ENCODE measurements around the gene ITPK1. TPM values are rescaled to one million over a fixed set of nuclear protein-coding genes. Genes with fewer than 3 reads are reported as not detected.

Gene ITPK1
- total RNA-seq, 1 experiment from 2014 or later = 66.2 TPM

- BruUV-seq (replicated peaks) = no TSS peak
- ATAC-seq = no peak
- H3K9ac ChIP-seq (ENCODE audit: low read length) = no peak overlapping the region
- H3K4me1 ChIP-seq (ENCODE audit: insufficient read depth, low read length) = peaks cover 8% of the 10 kb centered on the region
- CTCF ChIA-PET = no interaction called here
- POLR2A ChIA-PET (ENCODE audit: unreplicated experiment) = no interaction called here
- no peaks in the 10 kb centered on the region for H3K9me3 ChIP-seq (ENCODE audit: low read length)
- H3K36me3 ChIP-seq (ENCODE audit: low read depth, low read length) = no peaks in the 10 kb centered on the region
- H3K27ac ChIP-seq (ENCODE audit: low read length) = no peak overlapping the region
- H4K20me1 ChIP-seq (ENCODE audit: low read length) = no peaks in the 10 kb centered on the region
- no peak for DNase-seq
- no peaks in the 10 kb centered on the region for H3F3A ChIP-seq (ENCODE audit: low read length, unreplicated experiment)
- TF ChIP-seq EZH2 (IDR thresholded peaks at IDR 0.05; ENCODE audit: low read length, unreplicated experiment) = no peak
- TF ChIP-seq CTCF (conservative IDR thresholded peaks at IDR 0.05; ENCODE audit: low read depth, low read length) = no peak
- no peak for TF ChIP-seq EZH2phosphoT487 (IDR thresholded peaks at IDR 0.05; ENCODE audit: borderline replicate concordance, low read length)
- H3K4me3 ChIP-seq (ENCODE audit: low read length) = no peak overlapping the region
- no peaks in the 10 kb centered on the region for H3K9me2 ChIP-seq (replicated peaks; ENCODE audit: low read length)
- H3K79me2 ChIP-seq (ENCODE audit: low read length) = no peaks in the 10 kb centered on the region
- no peak overlapping the region for H3K4me2 ChIP-seq (ENCODE audit: low read length)
- no peak overlapping the region for H2AFZ ChIP-seq (ENCODE audit: low read length)
- intact Hi-C loops (cut with micrococcal nuclease) = no loop called here
- H3K27me3 ChIP-seq (ENCODE audit: low read length) = no peaks in the 10 kb centered on the region
These were observed 176.6 kb downstream of the ITPK1 start for GRCh38 chr14:92938890-92939671.

GRCh38 chr14:92938235-92938875, 177.4 kb downstream of the ITPK1 start:
- Histone ChIP-seq H3K4me2 (ENCODE audit: low read length) (no peak overlapping the region), H3K4me3 (ENCODE audit: low read length) (no peak overlapping the region), H3K36me3 (ENCODE audit: low read depth, low read length) (no peaks in the 10 kb centered on the region), H3K9me2 (replicated peaks; ENCODE audit: low read length) (no peaks in the 10 kb centered on the region), H3F3A (ENCODE audit: low read length, unreplicated experiment) (no peaks in the 10 kb centered on the region), H3K27ac (ENCODE audit: low read length) (no peak overlapping the region), H3K79me2 (ENCODE audit: low read length) (no peaks in the 10 kb centered on the region), H3K27me3 (ENCODE audit: low read length) (no peaks in the 10 kb centered on the region), H2AFZ (ENCODE audit: low read length) (no peak overlapping the region), H3K4me1 (ENCODE audit: insufficient read depth, low read length) (peaks cover 8% of the 10 kb centered on the region), H3K9ac (ENCODE audit: low read length) (no peak overlapping the region), H4K20me1 (ENCODE audit: low read length) (no peaks in the 10 kb centered on the region), H3K9me3 (ENCODE audit: low read length) (no peaks in the 10 kb centered on the region)
- no peak for ATAC-seq
- CTCF ChIA-PET = no interaction called here
- no peak for DNase-seq
- intact Hi-C loops (cut with micrococcal nuclease) = no loop called here
- no TSS peak for BruUV-seq (replicated peaks)
- POLR2A ChIA-PET (ENCODE audit: unreplicated experiment) = no interaction called here
- TF ChIP-seq EZH2phosphoT487 (IDR thresholded peaks at IDR 0.05; ENCODE audit: borderline replicate concordance, low read length) (no peak), CTCF (conservative IDR thresholded peaks at IDR 0.05; ENCODE audit: low read depth, low read length) (no peak), EZH2 (IDR thresholded peaks at IDR 0.05; ENCODE audit: low read length, unreplicated experiment) (no peak)

Data from PC-3 (cell line).